SJSA1 (cell line): Measurements from ENCODE around the gene LIX1. TPM values are rescaled to one million over a fixed set of nuclear protein-coding genes. Genes with fewer than 3 reads are reported as not detected.

ENCODE experiments used
- DNase-seq, 2 experiments: peaks; one replicate each; pipeline ENCODE4 v3.0.0-alpha.2; 2015 to 2020; ENCODE audit warnings: low spot score in 2 of 2, low read depth in 1 of 2
- H3K27ac ChIP-seq: fragments of 250-450 bp; sonication (Bioruptor Pico); 2 replicates; pipeline ENCODE4 v1.5.1; 2020; ENCODE audit warnings: mild to moderate bottlenecking, moderate library complexity
- H3K27me3 ChIP-seq: fragments of 250-450 bp; sonication (Bioruptor Pico); replicated peaks from 2 replicates; pipeline ENCODE4 v1.5.1; 2020; ENCODE audit warnings: mild to moderate bottlenecking, moderate library complexity
- H3K36me3 ChIP-seq: fragments of 250-450 bp; sonication (Bioruptor Pico); 2 replicates; pipeline ENCODE4 v1.5.1; 2020; ENCODE audit warnings: mild to moderate bottlenecking
- H3K4me1 ChIP-seq: fragments of 250-450 bp; sonication (Bioruptor Pico); replicated peaks from 2 replicates; pipeline ENCODE4 v1.6.1; 2021; ENCODE audit warnings: mild to moderate bottlenecking
- H3K4me3 ChIP-seq: fragments of 250-450 bp; sonication (Bioruptor Pico); 2 replicates; pipeline ENCODE4 v1.5.1; 2020; ENCODE audit warnings: mild to moderate bottlenecking
- H3K9me3 ChIP-seq: fragments of 250-450 bp; sonication (Bioruptor Pico); replicated peaks from 2 replicates; pipeline ENCODE4 v1.5.1; 2020; ENCODE audit warnings: mild to moderate bottlenecking
- total RNA-seq: library from RNA; depleted of rRNA; stranded (reverse); fragments of >200 nt; shearing (Covaris generic); gene quantifications from 2 replicates; pipeline ENCODE4 v1.2.3, GENCODE V29; 2014

LIX1 gene
- total RNA-seq, 1 experiment from 2014 or later, result not detected

DNA sequence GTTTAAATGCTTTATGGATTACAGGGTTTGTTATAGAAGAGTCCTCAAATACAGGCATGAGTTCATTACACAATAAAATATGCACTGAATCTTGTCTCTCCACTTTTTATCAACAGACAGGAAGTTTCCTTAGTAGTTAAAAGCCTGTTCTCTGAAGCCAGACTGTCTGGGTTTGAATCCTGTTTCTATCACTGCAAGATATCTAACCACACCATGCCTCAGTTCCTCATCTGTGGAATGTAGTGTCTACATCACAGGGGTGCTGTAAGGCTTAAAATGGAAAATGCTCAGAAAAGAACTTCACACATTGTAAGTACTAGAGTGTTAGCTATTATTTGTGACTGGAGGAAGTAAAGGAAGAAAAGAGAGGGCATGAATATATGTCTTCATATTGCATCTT lies 9.3 kb downstream of the LIX1 start:
- no peak for DNase-seq
- no peak overlapping the region for H3K27ac ChIP-seq
- peaks cover 10% of the 10 kb centered on the region for H3K27me3 ChIP-seq
- H3K4me1 ChIP-seq, result no peaks in the 10 kb centered on the region
- H3K4me3 ChIP-seq, result no peak overlapping the region
- H3K9me3 ChIP-seq, result no peaks in the 10 kb centered on the region
- H3K36me3 ChIP-seq, result no peaks in the 10 kb centered on the region

DNA sequence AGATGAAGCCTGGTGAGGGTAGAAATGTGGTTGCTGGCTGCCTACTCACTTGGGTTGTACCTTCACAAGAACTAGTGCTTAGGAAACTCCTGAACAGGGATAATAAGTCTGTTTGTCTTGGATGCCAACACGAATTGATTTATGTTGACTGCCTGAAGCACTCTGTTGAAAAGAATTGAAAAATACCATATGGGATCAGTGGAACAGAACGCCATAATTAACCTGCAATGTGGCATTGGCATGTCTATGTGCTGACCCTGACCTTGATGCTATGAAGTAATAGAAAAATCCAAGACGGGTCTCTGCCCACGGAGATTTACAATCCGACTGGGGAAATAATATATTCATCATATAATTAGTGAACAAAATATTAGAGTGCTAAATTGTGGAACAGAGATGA lies 10.5 kb downstream of the LIX1 start:
- H3K9me3 ChIP-seq, result no peaks in the 10 kb centered on the region; the same call in 1 of the 2 replicates
- peaks cover 12% of the 10 kb centered on the region for H3K27me3 ChIP-seq
- no peak overlapping the region for H3K4me3 ChIP-seq
- no peak for DNase-seq
- no peaks in the 10 kb centered on the region for H3K4me1 ChIP-seq
- no peaks in the 10 kb centered on the region for H3K36me3 ChIP-seq
- no peak overlapping the region for H3K27ac ChIP-seq

DNA sequence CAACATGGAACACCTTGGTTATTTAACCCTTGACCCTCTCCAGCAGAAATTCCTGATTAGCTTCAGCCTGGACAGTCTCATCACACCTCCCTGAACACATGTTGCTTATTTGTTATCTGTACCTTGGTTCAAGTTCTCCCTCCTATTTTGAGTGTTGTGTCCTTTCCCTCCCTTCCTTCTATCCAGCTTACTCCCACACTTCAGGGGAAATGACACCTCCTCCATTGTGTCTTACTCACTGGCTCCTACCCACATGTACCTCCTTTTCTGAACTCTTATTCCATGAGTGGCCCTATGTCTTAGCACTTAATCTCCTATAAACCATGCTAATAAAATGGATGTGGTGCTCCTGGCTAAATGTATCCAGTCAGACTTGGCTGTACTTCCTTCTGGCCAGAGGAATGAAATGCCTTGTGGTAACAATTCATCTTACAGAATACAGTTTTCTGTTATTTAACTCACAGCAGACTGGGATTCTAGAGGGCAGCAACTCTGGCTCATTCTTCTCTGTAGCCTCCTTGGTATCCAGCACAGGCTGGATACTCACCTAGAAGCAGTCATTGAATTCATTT lies 11.2 kb downstream of the LIX1 start:
- Histone ChIP-seq H3K4me3 (no peak overlapping the region), H3K4me1 (no peaks in the 10 kb centered on the region), H3K9me3 (no peaks in the 10 kb centered on the region; the same call in 1 of the 2 replicates), H3K27ac (no peak overlapping the region), H3K27me3 (peaks cover 12% of the 10 kb centered on the region), H3K36me3 (no peaks in the 10 kb centered on the region)
- DNase-seq, result no peak

DNA sequence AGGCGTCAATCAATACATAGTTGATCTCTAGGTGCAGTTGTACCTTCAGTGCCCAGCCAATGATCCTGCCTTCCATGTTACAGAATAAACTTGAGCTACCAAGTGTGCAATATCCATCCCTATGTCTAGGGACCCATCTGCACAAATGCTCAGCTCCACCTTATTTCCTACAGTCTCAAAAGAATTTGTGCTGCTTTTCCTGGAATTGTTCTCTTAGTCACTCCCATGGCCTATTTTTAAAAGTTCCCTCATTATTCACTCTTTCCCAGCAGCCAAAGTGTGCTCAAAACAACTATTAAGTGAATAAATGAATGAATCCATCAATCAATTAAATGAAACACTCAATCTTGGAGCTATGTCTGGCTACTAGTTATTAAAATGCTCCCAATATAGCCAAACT lies 14.7 kb downstream of the LIX1 start:
- H3K36me3 ChIP-seq, result no peaks in the 10 kb centered on the region
- DNase-seq, result no peak
- no peak overlapping the region for H3K4me3 ChIP-seq
- H3K27ac ChIP-seq, result no peak overlapping the region
- H3K27me3 ChIP-seq, result peaks cover 7% of the 10 kb centered on the region
- no peaks in the 10 kb centered on the region for H3K4me1 ChIP-seq
- no peaks in the 10 kb centered on the region; the same call in 1 of the 2 replicates for H3K9me3 ChIP-seq

DNA sequence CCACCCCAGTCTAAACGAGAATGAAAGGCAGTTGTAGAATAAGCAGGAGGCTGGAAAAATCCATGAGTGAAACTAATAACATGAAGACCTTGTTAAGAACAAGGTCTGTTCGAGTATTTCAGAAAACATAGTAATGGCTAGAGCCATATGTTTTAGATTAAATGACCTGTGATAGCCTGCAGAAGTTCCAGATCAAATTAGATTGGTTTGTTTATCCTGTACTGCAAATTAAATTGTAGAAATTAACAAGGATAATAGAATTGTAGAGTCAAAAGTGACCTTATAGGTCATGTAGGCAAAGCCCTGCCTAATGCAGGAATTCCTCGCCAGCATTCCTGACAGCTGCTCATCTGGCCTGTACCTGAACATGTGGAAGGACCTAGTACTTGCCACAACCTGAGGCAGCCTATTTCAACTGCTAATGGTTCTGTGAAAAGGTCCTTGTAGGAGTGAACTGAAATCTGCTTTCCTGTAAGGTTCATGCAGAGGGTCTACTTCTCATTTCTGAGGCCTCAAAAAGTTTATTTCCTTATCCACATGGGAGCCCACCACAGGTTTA lies 17.2 kb downstream of the LIX1 start:
- H3K27me3 ChIP-seq, result peaks cover 7% of the 10 kb centered on the region
- no peaks in the 10 kb centered on the region; the same call in 1 of the 2 replicates for H3K9me3 ChIP-seq
- no peaks in the 10 kb centered on the region for H3K36me3 ChIP-seq
- DNase-seq, result no peak
- no peak overlapping the region for H3K27ac ChIP-seq
- no peaks in the 10 kb centered on the region for H3K4me1 ChIP-seq
- H3K4me3 ChIP-seq, result no peak overlapping the region

DNA sequence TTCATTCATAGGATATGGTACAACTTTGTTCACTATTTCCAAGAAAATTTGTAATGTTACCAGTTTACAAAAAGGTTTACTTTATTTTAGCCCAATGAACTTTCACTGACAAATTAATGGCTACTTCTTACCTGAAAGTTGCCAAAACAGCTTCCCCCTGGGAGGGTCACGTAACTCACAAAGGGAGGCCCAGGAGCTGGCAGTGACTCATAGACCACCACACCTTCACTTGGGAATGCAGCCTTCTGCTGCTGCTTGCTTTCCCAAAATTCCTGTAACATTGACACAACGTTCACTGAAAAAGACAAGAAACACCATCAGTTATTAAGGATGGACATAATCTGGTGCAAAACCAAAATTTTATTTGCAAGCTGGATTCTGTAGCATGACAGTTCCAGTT lies 18.1 kb downstream of the LIX1 start:
- Histone ChIP-seq H3K27ac (no peak overlapping the region), H3K27me3 (peaks cover 3% of the 10 kb centered on the region), H3K36me3 (no peaks in the 10 kb centered on the region), H3K4me1 (no peaks in the 10 kb centered on the region), H3K9me3 (no peaks in the 10 kb centered on the region; the same call in 1 of the 2 replicates), H3K4me3 (no peak overlapping the region)
- DNase-seq, result no peak

DNA sequence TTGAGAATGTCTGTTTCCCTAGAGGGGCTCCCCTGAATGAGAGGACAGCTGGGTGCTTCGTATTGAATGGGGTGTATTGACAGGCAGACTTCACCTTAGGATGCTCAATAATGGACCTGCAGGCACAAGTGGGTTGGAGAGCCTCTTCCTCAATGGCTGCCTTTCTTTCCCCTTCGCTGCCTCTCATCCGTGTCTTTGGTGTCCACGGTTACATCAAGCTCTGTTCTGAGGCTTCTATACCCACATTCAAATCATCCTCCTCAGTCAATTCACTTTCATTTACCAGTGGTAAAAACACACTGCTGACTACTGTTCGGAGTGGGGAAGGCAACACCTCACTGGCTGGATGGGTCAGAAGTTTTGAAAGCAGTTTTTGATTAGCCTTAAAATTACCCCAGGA lies 20.6 kb downstream of the LIX1 start:
- no peak for DNase-seq
- Histone ChIP-seq H3K36me3 (no peaks in the 10 kb centered on the region), H3K4me1 (no peaks in the 10 kb centered on the region), H3K27ac (no peak overlapping the region), H3K9me3 (no peaks in the 10 kb centered on the region), H3K4me3 (no peak overlapping the region), H3K27me3 (peaks cover under 1% of the 10 kb centered on the region; the same call in 1 of the 2 replicates)

DNA sequence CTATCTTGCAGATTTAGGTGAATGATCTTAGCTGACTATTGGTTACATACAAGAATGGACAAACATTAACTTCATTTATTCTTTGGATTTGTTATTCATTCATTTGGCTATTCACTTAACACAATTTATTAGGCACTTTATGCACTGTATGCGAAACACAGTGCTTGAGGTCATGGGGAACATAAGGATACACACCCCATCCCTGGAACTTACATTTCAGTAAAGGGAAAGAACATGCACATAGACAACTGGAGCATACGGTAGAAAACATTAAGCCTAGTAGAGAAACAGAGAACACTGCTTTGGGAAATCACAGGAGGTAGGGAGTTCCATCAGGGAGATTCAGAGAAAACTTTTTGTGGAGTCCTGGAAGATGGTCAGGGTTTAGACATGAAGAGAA lies 22.2 kb downstream of the LIX1 start:
- DNase-seq, result no peak
- H3K4me3 ChIP-seq, result no peak overlapping the region
- H3K9me3 ChIP-seq, result no peaks in the 10 kb centered on the region
- no peaks in the 10 kb centered on the region for H3K36me3 ChIP-seq
- H3K27ac ChIP-seq, result no peak overlapping the region
- H3K4me1 ChIP-seq, result no peaks in the 10 kb centered on the region
- H3K27me3 ChIP-seq, result no peaks in the 10 kb centered on the region; the same call in 1 of the 2 replicates

DNA sequence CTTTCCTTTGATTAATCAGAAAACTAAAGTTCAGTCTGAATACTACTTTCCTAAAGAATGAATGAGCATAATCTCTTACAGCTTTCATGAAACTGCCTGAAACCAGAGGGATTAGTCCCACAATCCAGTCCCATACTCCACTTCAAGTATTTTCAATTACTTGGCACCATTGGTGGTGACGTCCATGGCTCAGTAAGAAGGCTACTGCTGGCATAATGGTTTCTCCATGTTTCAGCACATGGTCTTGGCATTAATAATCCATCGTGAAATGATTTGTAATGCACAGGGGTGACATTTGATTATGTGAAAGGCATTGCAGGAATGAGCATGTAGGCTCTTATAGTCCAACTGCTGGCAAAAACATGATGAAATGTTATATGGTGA lies 23.4 kb downstream of the LIX1 start:
- Histone ChIP-seq H3K27me3 (no peaks in the 10 kb centered on the region; the same call in none of the 2 replicates), H3K27ac (no peak overlapping the region), H3K9me3 (no peaks in the 10 kb centered on the region), H3K4me1 (no peaks in the 10 kb centered on the region), H3K36me3 (no peaks in the 10 kb centered on the region), H3K4me3 (no peak overlapping the region)
- DNase-seq, result no peak

DNA sequence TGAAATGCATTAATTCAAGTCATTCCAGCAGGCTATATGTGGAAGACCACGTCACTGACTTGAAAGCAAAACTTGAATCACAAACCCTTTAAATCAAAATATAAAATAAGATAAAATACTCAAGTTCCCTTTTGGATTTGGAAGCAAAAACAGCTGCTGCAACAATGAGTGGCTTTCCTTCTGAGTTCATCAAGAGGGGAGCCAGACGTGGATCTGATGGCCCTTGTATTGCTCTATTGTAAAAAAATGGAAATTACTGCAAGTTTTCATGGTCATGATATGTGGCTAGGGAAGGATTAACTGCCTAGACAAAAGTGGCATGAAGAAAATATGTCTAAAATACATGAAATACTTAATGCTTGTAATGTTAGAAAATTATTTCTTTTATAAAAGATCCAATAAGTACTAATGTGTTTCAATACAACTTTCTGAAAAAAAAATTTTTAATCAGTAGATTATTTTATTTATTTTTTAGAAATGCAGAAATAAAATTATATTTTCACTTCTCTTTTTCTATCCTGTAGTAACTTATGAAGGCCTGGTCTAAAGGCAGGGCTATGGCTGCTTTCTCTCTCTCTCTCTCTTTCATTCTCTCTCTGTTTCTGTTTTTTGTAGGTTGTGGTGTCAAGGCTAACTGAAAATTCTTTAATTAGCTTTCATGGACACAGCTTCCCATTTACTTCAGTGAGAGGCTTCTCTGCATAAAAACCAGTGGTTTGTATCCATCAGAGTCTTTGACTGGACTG lies 24.0 kb downstream of the LIX1 start:
- H3K4me1 ChIP-seq, result no peaks in the 10 kb centered on the region
- no peak for DNase-seq
- H3K4me3 ChIP-seq, result no peak overlapping the region
- H3K9me3 ChIP-seq, result no peaks in the 10 kb centered on the region
- H3K27me3 ChIP-seq, result no peaks in the 10 kb centered on the region; the same call in none of the 2 replicates
- no peaks in the 10 kb centered on the region for H3K36me3 ChIP-seq
- no peak overlapping the region for H3K27ac ChIP-seq

DNA sequence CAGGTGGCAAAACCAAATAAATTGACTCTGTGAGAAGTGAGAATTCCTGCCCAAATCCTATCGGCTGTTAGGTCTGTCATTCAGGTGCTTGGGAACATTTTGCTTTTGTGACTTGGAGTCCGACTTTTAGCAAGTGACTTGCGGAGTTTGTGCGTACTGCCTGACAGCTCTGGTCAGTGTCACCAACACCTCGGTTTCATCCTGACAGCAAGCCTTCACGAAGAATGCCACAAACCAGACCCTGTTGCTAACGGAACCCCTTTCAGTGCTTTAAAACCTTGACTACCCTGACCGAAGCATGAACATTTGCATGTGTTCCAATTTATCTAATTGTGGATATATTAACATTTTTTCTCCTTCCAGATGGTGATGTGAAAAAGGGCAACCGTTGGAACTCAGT lies 26.5 kb downstream of the LIX1 start:
- Histone ChIP-seq H3K27ac (no peak overlapping the region), H3K4me3 (no peak overlapping the region), H3K4me1 (no peaks in the 10 kb centered on the region), H3K27me3 (peaks cover 2% of the 10 kb centered on the region), H3K36me3 (no peaks in the 10 kb centered on the region), H3K9me3 (no peaks in the 10 kb centered on the region)
- DNase-seq, result no peak

DNA sequence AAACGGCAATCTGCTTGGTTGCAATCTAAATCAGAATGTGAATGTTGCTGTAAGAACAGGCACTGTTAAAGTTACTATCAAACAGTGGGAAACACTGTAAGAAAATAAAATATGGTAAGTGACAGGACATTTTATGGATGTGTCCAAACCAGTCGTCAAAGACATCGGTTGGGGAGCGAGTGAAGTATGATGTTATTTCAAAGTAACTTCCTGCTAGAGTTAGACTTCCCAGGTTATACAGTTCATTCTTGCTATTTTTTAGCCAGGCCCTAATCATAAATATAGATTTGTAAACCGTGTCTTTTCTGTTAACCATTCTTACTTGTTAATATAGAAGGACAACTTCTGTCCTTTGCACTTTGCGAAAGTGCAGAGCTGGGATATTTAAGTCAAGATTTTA lies 30.2 kb downstream of the LIX1 start:
- H3K4me3 ChIP-seq, result no peak overlapping the region

DNA sequence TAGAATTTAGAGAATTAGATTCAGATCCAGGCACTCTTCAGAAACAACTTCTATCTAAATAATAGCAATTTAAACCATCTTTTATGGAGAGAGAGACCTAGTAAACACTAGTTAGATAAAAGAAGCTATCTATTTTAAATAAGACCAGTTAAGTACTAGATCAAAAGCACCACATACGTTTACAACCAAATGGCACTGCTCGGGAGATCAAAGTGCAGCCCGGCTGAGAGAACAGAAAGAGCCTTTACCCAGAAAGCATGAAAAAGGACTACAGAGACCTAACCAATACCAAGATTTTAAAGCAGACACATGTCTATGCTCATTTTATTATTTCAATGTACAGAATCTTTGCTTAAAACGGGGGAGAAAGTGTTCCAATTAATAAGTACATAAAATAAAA lies 30.8 kb downstream of the LIX1 start:
- Histone ChIP-seq H3K27me3 (peaks cover 7% of the 10 kb centered on the region; the same call in 1 of the 2 replicates), H3K4me1 (no peaks in the 10 kb centered on the region), H3K4me3 (no peak overlapping the region), H3K9me3 (no peaks in the 10 kb centered on the region), H3K27ac (no peak overlapping the region), H3K36me3 (no peaks in the 10 kb centered on the region)
- no peak for DNase-seq

More for the DNA sequence above, 30.2 kb downstream of the LIX1 start:
- no peaks in the 10 kb centered on the region for H3K36me3 ChIP-seq
- peaks cover 2% of the 10 kb centered on the region; the same call in 1 of the 2 replicates for H3K27me3 ChIP-seq
- H3K27ac ChIP-seq, result no peak overlapping the region
- no peaks in the 10 kb centered on the region for H3K4me1 ChIP-seq
- no peak for DNase-seq
- H3K9me3 ChIP-seq, result no peaks in the 10 kb centered on the region

DNA sequence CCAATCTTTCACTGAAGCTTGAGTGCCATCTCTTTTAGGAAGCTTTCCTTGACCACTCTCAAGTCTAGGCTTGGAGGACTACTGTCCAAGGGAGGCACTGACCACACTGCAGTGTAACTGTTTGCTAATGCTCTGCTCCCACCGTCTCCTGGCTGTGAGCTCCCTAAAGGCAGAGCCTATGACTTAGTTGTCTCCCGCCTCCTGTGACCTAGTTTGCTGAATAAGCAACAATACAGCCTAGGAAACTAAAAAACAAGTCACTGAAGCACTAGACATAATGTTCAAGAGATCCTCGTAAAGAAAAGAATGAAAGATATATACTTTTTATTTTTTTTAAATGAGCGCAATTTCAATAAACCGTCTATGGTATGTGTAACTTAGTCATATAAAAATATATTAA lies 31.4 kb downstream of the LIX1 start:
- peaks cover 7% of the 10 kb centered on the region; the same call in 1 of the 2 replicates for H3K27me3 ChIP-seq
- H3K4me3 ChIP-seq, result no peak overlapping the region
- no peaks in the 10 kb centered on the region for H3K9me3 ChIP-seq
- H3K36me3 ChIP-seq, result no peaks in the 10 kb centered on the region
- no peaks in the 10 kb centered on the region for H3K4me1 ChIP-seq
- H3K27ac ChIP-seq, result no peak overlapping the region
- DNase-seq, result no peak
